ENCODE measurements around the gene CNTNAP2.
"Not testable (repeated sequence)": the region's sequence is repeated elsewhere in the genome, so short reads cannot be mapped to it uniquely, and the experiment has no call there.

CNTNAP2 gene

GRCh38 chr7:148296994-148297644, 2180.5 kb downstream of the CNTNAP2 start:
- TF ChIP-seq, protein P1, sequence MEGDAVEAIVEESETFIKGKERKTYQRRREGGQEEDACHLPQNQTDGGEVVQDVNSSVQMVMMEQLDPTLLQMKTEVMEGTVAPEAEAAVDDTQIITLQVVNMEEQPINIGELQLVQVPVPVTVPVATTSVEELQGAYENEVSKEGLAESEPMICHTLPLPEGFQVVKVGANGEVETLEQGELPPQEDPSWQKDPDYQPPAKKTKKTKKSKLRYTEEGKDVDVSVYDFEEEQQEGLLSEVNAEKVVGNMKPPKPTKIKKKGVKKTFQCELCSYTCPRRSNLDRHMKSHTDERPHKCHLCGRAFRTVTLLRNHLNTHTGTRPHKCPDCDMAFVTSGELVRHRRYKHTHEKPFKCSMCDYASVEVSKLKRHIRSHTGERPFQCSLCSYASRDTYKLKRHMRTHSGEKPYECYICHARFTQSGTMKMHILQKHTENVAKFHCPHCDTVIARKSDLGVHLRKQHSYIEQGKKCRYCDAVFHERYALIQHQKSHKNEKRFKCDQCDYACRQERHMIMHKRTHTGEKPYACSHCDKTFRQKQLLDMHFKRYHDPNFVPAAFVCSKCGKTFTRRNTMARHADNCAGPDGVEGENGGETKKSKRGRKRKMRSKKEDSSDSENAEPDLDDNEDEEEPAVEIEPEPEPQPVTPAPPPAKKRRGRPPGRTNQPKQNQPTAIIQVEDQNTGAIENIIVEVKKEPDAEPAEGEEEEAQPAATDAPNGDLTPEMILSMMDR (conservative IDR thresholded peaks at IDR 0.05; ENCODE audit: control insufficient read depth, insufficient read depth, low read depth, low read length): no peak
- no peak overlapping the region for H3K4me3 ChIP-seq (ENCODE audit: control insufficient read depth, low read depth, low read length)
- peak; percentile 2 for DNase-seq (ENCODE audit: low read depth)

DNA sequence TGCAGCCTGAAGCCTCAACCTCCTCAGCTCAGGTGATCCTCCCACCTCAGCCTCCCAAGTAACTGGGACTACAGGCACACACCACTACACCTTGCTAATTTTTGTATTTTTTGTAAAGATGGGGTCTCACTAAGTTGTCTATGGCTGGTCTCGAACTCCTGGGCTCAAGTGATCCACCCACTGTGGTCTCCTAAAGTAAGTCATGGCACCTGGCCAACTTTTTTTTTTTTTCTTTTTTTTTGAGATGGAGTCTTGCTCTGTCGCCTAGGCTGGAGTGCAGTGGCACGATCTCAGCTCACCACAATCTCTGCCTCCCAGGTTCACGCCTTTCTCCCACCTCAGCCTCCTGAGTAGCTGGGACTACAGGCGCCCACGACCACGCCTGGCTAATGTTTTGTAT, 2182.2 kb downstream of the CNTNAP2 start:
- DNase-seq (ENCODE audit: low read depth); H3K4me3 ChIP-seq (ENCODE audit: control insufficient read depth, low read depth, low read length): not testable (repeated sequence)

DNA sequence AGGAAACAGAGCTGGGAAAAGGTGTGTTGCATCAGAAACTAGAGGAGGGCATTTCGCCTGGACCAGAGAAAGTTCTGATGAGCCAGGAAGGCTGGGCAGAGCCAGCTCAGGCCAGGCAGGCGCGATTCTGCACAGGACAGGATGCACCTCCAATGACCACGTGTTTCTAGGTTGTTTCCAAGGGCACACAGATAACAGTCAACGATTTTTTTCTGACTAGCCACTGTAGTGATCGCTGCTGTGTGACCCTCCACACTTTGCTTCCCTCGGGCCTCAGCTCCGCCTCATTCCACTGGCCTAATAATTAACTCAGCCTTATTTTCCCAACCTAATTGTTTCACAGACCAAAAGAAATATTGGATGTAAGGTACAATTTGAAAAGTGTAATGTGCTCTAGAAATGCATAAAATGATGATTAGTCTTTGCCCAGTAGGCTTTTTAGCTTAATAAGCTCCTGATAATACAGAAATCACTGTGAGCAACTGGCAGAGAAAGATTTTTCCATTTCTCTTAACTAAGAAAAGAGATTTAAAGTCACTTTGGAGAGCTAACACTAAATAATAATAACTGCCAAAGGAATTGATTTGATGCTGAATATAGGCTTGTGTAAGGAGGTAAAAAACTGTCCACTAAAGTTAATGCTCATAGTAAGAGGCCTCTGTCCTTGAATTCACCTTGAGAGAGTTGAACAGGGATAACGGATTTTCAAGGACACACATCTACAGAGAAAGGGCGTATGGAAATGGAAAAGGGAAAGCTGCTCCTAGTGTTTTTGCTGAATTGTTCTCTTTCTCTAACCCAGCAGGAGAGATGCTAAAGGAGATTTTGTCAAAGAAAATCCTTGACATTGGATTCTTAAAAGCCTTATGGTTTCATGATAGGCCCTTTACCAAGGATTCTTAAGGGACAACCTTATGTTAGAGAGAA, 2183.0 kb downstream of the CNTNAP2 start:
- no peak for DNase-seq (ENCODE audit: low read depth)
- TF ChIP-seq, protein P1 (conservative IDR thresholded peaks at IDR 0.05; ENCODE audit: control insufficient read depth, insufficient read depth, low read depth, low read length): no peak
- no peak overlapping the region for H3K4me3 ChIP-seq (ENCODE audit: control insufficient read depth, low read depth, low read length)

GRCh38 chr7:148302436-148302835, 2185.8 kb downstream of the CNTNAP2 start:
- not testable (repeated sequence) for H3K4me3 ChIP-seq (ENCODE audit: control insufficient read depth, low read depth, low read length); DNase-seq (ENCODE audit: low read depth)

DNA sequence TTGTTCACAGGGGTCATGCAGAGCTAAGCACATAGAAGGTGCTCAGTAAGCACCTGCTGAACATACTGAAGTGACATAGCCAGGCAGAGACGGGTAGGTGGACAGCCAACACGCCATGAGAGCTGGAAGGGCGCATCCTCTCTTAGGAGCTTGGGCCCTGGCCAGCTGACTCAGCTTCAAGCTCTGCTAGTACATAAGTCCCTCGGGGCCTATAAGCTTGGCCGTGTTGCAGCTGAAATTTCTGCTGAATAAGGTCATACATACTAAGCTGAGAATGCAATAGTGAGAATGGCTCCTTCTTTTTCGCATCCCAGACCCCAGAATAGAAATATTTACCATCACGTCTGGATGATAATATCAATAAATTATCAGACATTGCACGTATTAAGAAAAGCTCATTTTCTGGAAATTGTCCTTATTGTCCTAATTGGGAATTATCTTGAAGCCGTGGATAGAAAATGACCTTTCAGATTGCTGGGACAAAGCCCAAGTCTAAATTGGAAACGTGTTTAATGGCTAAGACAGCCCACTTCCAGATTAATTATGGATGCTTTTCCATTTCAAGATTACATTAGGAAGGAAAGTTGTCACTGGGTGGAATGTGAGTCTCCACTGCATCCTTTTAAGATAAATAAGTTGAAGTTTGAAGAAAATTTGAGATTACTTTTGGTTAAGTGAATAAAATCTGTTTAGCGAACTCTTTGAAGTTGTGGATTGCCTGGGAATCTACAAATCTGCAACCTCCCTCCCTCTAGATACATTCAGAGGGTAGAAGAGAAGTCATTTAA, 2186.9 kb downstream of the CNTNAP2 start:
- H3K4me3 ChIP-seq (ENCODE audit: control insufficient read depth, low read depth, low read length): no peak overlapping the region
- TF ChIP-seq, protein P1 (conservative IDR thresholded peaks at IDR 0.05; ENCODE audit: control insufficient read depth, insufficient read depth, low read depth, low read length): no peak
- DNase-seq (ENCODE audit: low read depth): peak; percentile 93

DNA sequence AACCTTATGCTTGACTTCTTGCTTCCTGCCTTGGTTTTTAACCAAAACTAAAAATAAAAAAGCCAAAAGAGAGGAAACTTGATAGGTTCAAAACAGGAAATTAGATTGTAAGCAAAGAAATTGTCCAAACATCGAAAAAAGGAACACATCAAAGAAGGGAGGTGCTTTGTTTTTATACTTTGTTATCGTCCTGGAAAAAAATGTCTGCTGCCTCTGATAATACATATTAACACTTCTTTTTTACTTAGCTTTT, 2187.4 kb downstream of the CNTNAP2 start:
- H3K4me3 ChIP-seq (ENCODE audit: control insufficient read depth, low read depth, low read length): no peak overlapping the region

DNA sequence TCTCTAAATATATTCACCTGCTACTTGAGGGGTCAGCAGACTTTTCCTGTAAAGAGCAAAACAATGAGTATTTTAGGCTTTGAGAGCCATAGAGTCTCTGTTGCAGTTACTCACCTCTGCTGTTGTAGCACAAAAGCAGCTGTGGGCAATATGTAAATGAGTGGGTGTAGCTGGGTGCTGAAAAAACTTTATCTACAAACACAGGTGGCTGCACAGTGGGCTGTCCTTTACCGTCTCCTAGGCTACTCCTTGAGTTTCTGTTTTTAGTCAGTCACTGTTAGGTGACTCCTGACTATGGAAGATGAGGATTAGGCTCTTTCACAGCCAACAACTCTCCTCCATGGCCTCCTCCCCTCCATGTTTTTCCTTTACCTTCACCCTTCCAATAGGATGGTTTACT, 2187.9 kb downstream of the CNTNAP2 start:
- DNase-seq (ENCODE audit: low read depth): no peak
- TF ChIP-seq, protein P1 (conservative IDR thresholded peaks at IDR 0.05; ENCODE audit: control insufficient read depth, insufficient read depth, low read depth, low read length): no peak
- H3K4me3 ChIP-seq (ENCODE audit: control insufficient read depth, low read depth, low read length): no peak overlapping the region

More for the DNA sequence above, 2187.4 kb downstream of the CNTNAP2 start:
- DNase-seq (ENCODE audit: low read depth): no peak
- TF ChIP-seq, protein P1 (conservative IDR thresholded peaks at IDR 0.05; ENCODE audit: control insufficient read depth, insufficient read depth, low read depth, low read length): no peak

Measured in fibroblast of mammary gland (primary cell).